Measurements from ENCODE around the gene ADK. TPM values are rescaled to one million over a fixed set of nuclear protein-coding genes. Genes with fewer than 3 reads are reported as not detected.

Gene ADK
- total RNA-seq, 1 experiment from 2014 or later = 26.8 TPM

GRCh38 chr10:74406006-74406405 lies 255.0 kb downstream of the ADK start:
- Mint-ChIP-seq H3K9me3 (peaks cover 28 to 33% of the 10 kb centered on the region in 2 experiments), H3K4me1 (peaks cover 0 to 5% of the 10 kb centered on the region in 2 experiments; a peak in 2 of 4 replicates), H3K36me3 (ENCODE audit: insufficient read depth in 1 of 3, low read depth in 3 of 3) (peaks cover 29 to 42% (median 36%) of the 10 kb centered on the region in 3 experiments), H3K4me3 (no peak overlapping the region), H3K27ac (no peak overlapping the region), H3K27me3 (ENCODE audit: low read depth) (no peaks in the 10 kb centered on the region)
- Histone ChIP-seq H3K27ac (ENCODE audit: insufficient read length, low read depth, low read length) (no peak overlapping the region), H3K79me1 (ENCODE audit: insufficient read depth, low read depth, low read length, poor library complexity, severe bottlenecking) (no peaks in the 10 kb centered on the region), H2BK12ac (ENCODE audit: insufficient read length, low read depth, low read length) (no peak overlapping the region), H3K9ac (ENCODE audit: extremely low read depth, insufficient read length, low read length) (no peak overlapping the region), H2AFZ (ENCODE audit: low read length) (no peak overlapping the region), H3K18ac (ENCODE audit: insufficient read length, low read depth, low read length) (no peak overlapping the region), H3K4me2 (ENCODE audit: insufficient read depth, insufficient read length, low read length) (no peak overlapping the region), H3K4me1 (ENCODE audit: insufficient read depth, low read length) (no peaks in the 10 kb centered on the region), H4K20me1 (ENCODE audit: control insufficient read depth, insufficient read depth, insufficient read length) (no peaks in the 10 kb centered on the region), H4K5ac (ENCODE audit: insufficient read length, low read depth, low read length) (no peak overlapping the region), H3K14ac (ENCODE audit: insufficient read depth, low read length) (no peak overlapping the region), H3K27me3 (ENCODE audit: insufficient read depth, low read length) (no peaks in the 10 kb centered on the region), H3K23ac (ENCODE audit: insufficient read length, low read depth, low read length) (no peak overlapping the region), H3K56ac (ENCODE audit: insufficient read length, low read depth, low read length) (no peak overlapping the region), H3K23me2 (ENCODE audit: insufficient read length, low read depth, low read length, poor library complexity, severe bottlenecking) (no peaks in the 10 kb centered on the region), H3K79me2 (ENCODE audit: insufficient read depth, low read length) (no peaks in the 10 kb centered on the region), H3K9me3 (ENCODE audit: control insufficient read depth, low read depth, low read length) (no peaks in the 10 kb centered on the region), H2BK120ac (ENCODE audit: low read depth, low read length, poor library complexity, severe bottlenecking) (no peak overlapping the region), H2AK5ac (ENCODE audit: insufficient read length, low read length) (no peak overlapping the region), H4K91ac (ENCODE audit: insufficient read length, low read depth, low read length) (no peak overlapping the region), H2BK15ac (ENCODE audit: low read depth, low read length) (no peak overlapping the region), H2BK5ac (ENCODE audit: insufficient read length, low read length) (no peak overlapping the region), H2BK20ac (ENCODE audit: low read depth, low read length, poor library complexity, severe bottlenecking) (no peak overlapping the region), H4K8ac (replicated peaks; ENCODE audit: insufficient read length, low read depth, low read length) (no peak overlapping the region), H3T11ph (ENCODE audit: low read length) (no peak overlapping the region), H3K4ac (ENCODE audit: low read depth, low read length) (no peak overlapping the region)
- TF ChIP-seq CTCF (conservative IDR thresholded peaks at IDR 0.05) = no peak
- no peak for DNase-seq
- WGBS (ENCODE audit: extremely low coverage, insufficient read length, low lambda C conversion rate) = no CpG with 5 or more reads among the region's 1 CpG
